Endometrium (tissue), 2 donors: ENCODE results near the gene ATOH8.
"Not testable (repeated sequence)": the region's sequence is repeated elsewhere in the genome, so short reads cannot be mapped to it uniquely, and the experiment has no call there.

Source experiments
- FAIRE-seq: peaks from 2 replicates; lab custom pipeline; 2012; peaks lifted over from hg19 to GRCh38; lab: Jason Lieb, UNC
- donor health status: control.
- donor health status: control.

The ATOH8 gene, protein sequence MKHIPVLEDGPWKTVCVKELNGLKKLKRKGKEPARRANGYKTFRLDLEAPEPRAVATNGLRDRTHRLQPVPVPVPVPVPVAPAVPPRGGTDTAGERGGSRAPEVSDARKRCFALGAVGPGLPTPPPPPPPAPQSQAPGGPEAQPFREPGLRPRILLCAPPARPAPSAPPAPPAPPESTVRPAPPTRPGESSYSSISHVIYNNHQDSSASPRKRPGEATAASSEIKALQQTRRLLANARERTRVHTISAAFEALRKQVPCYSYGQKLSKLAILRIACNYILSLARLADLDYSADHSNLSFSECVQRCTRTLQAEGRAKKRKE

DNA sequence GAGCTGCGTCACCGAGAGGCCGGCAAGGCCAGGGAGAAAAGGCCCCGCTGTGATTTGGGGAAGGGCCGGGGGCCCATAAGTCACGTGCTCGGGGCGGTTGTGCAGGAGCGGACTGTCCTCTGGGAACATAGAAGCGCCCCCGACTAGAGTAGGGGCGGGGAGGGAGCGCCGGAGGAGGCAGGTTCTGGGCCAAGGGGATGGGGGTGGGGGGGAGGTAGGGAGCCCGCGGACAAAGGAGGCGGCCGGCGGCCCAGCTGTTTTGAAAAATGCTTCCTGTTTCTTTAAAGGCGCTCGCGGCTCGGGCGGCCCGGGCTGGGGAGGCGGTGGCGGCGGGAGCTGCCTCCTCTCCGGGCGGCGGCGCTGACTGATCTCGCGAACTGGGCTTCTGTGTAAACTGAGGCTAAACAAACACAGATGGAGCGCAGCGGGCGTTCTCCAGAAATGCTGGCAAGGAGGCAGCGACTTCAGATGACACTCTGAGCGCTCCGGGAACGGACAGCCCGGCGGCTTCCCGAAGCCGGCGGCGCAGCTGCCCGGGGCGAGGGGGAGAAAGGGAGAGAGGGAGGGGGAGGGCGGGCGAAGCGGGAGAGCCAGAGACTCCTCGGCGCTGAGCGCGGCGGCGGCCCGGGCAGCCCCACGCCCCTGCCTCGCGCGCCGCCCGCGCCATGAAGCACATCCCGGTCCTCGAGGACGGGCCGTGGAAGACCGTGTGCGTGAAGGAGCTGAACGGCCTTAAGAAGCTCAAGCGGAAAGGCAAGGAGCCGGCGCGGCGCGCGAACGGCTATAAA, at the start of gene ATOH8:
Gene ATOH8 (plus strand): TSS at position 467 of the 788 bp plus-strand sequence. CDS start 199 bp downstream, at position 666.
- FAIRE-seq: no peak

DNA sequence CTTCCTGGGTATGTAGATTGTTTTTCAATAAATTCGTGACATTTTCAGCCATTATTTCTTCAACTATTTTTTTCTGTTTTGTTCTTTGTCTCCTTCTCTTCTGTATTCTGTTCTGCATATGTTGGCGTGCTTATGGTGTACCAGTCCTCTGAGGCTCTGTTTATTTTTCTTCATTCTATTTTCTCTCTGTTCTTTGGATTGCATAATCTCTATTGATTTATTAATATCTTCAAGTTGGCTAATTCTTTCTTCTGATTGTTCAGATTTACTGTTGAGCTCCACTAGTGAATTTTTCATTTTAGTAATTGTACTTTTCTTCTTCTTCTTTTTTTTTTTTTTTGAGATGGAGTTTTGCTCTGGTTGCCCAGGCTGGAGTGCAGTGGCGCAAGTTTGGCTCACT, 49.8 kb upstream of the ATOH8 start:
- FAIRE-seq: no peak

DNA sequence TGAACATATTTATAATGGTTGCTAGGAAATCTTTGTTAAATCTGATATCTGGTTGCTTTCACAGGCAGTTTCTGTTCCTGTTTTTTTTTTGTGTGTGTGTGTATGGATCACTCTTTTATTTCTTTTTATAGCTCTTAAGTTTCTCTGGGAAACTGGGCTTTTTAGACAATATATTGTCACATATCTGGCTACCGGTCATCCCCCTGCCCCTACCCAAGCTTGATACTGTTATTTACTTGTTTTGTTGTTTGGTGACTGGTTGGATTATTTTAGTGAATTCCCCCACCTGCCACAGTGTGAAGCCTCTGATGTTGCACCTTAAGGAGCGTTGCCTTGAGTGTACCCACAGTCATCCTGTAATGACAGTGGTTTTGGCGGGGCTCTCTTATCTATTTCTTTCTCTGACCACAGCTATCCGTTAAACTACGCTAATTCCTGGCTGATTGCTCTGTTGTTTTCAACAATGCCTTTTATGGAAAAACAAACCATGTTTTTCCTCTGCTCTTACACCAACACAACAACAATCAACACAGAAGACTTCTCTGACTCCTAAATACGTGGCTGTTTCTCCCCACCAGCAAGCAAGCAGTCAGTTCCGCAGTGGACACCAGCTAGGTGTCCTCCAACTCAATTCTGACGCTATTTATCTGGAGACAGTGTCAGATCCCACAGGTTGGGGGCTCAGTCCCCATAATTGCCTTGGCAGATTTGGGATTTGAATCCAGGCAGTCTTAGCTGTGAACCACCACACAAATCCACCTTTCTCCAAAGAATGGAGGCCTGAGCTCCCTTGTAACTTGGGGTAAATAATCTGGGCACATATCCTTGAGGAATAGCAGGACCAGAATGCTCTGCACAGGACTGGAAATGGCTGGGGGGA, 48.8 kb upstream of the ATOH8 start:
- FAIRE-seq: no peak

DNA sequence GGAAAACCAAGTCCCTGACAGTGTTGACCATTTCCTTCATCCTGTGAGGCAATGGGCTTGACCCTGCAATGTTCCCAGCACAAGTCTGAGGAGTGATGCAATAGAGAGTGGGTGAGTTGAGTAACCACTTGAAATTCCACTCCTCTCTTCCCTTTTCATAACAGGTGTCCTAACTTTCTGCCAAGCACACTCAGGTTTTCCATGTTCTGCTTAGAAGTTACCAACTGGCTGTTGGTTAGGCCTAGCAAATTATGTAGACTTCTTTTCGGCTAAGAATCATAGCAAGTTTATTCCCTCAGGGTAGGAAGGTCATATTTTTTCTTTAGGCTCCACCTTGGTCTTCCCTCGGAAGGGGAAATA, 48.1 kb upstream of the ATOH8 start:
- FAIRE-seq: no peak

DNA sequence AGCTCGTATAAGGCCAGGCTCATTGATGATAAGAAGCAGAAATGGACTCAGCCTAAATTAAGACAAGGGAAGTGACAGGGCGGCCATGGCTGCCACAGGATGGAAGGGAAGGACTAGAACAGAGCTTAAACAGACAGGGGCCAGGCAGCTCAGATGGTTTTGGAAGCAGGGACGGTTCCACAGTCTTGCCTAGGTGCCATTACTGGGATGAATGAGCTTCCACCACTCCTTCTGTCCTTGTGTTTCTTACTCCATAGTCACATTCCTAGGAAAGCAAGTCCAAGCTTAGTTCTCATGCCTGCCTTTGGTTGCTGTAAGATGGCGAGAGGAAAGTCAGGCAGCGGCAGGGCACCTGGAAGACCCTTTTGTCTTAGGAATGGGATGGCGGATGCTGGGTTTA, 47.7 kb upstream of the ATOH8 start:
- FAIRE-seq: no peak

DNA sequence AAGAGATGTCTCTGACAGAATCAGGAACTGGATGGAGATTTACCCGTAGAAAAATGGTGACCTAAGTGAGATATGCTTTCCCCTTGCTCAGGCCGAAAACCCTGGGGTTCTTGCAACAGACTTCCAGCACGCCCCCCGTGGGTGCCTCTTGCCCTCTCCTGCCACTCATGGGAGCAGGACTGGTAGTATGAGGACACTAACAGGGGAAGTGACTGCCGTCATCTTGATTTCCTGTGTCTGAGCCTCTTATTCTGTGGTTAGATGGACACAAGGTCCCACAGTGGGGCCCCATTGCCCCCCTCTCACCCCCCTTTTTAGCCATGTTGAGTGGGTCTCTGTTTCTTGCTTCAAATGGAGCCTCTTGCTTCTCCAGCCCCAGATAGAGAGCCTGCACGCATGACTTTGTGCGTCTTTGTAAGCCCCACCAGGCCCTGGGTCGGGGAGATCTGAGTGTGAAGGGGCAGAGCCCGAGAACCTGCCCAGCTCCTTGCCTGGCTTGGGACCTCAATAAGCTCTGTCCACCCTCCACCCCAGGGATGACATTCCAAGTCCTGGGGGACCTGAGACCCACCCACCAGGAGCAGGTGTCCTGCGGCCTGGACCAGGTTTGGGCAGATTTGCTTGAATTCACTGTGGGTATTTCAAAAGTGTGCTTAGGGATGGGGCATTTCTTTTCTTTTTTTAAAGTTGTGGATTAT, 47.0 kb upstream of the ATOH8 start:
- no peak for FAIRE-seq

DNA sequence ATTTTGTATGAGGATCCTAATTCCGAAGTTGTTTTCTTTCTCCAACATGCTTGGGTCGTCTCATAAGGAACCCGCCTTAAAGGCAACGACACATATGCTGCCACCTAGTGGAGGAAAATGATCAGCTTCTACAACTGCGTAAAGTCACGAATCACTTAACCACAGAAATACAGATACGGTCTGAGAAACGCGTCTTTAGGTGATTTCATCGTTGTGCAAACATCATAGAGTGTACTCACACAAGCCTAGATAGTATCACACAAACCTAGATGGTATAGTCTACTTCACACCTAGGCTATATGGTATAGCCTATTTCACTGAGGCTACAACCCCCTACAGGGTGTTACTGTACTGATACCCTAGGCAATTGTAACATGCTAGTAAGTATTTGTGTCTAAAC, 46.5 kb upstream of the ATOH8 start:
- FAIRE-seq: peak; percentile 72

DNA sequence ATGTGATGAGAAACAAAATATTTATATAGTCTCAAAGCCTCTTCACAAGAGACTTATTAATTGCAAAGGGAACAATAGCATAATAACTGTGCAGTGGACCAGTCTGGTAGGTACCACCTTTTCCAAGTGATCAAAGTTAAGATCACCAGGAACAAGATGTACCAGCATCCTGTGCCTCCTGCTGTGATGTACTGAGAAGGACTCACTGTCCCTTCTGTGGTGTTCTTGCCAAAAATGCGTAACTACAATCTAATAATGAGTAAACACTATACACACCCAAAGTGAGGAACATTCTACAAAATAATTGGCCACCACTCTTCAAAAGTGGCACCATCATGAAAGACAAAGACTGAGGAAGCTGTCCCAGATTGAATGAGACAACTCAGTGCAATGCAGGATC, 45.1 kb upstream of the ATOH8 start:
- no peak for FAIRE-seq

DNA sequence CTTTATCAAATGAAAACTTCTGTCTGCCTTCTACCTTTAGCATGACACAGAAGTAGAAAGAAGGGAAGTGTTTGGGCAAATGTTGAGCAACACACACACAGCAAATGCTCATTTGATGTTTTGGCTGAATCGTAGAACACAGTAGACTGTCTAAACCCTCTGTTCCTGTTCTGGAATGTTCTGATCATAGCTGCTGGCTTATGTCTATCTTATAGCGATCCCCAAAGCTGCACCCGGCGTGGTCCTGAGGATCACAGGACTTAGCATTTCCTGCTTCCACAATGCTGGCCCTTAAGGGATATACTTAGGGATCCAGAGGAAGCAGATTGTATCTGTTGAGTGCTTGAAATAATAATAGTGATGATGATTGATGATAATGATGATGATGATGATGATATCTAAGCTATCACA, 44.4 kb upstream of the ATOH8 start:
- no peak for FAIRE-seq

DNA sequence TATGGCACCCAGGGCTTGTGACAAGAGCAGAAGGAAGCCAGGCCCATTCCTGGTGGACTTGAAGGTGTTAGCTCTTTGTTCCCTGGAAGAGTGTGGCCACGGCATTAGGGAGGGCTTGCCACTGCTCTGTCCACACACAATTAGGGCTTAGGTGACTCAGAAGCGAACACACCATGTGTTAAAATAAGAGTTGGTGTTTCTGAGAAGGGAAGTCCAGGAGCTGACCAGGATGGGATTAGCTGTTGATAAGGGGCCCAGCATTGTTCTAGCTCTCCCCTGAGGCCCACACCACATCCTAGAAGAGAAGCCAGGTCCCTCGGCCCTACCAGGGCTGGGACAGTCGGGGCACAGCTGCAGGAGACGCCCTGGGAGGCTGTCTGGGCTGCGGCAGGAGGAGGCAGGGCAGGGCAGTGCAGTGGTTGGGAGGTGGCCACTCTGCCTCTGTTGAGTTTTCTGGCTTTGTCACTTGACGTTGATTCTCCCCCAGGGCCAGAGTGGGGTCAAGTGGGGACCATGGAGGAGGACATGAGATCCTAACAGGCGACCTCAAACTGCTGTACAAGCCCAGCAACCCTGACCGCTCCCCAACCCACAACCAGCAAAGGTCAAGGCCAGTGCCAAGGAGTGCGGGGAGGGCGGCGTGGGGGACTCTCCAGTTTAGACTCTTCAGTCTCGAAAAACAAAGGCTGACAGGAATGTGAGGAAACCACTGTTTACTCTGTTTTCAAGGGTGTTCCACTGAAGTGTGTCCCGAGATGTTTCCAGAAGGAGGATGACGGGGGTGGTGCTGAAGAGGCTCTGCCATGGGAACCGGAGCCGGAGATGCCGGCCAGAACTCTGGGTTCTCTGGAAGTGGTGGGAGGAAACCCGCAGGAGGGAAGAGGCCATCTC, 42.9 kb upstream of the ATOH8 start:
- no peak for FAIRE-seq

DNA sequence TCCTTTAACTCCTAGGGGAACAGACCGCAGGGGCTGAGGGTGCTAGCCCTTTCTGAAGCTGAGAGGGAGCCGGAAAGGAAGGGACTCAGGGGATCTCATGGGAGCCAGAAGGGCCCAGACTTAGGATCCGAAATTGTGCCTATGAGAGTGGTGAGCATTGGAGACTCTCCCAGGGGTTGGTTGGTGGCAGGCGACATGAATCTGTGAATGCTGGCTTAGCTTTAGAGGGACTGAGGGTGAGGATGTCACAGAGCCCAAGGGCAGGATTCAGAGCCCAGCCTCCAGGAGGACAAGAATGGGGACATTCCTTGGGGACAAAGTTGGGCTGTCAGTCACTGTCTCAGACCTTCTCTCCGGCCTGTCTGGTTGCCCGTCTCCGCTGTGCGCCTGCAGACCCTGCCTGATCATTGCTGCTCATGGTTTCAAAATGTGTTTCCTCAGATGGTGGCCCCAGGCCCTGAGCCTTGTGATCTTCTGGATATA, 42.2 kb upstream of the ATOH8 start:
- FAIRE-seq: no peak

DNA sequence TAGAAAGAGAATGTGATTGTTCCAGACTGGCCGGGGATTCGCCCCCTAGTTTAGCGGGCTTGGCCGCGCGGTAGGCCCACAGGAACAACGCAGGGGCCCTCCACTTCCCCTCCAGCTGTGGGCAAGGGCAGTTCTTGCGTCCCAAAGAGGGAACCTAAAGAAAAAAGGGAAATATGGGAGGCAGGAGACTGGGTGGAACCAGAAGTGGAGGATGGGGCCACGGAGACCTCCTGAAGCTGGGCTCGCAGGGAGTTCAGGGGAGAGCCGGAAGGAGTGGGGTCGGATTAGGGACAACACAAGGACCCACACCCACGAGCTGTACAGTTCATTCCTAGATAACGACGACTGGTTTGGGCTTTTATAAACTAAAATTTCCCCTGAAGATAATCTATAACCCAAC, 41.5 kb upstream of the ATOH8 start:
- no peak for FAIRE-seq

DNA sequence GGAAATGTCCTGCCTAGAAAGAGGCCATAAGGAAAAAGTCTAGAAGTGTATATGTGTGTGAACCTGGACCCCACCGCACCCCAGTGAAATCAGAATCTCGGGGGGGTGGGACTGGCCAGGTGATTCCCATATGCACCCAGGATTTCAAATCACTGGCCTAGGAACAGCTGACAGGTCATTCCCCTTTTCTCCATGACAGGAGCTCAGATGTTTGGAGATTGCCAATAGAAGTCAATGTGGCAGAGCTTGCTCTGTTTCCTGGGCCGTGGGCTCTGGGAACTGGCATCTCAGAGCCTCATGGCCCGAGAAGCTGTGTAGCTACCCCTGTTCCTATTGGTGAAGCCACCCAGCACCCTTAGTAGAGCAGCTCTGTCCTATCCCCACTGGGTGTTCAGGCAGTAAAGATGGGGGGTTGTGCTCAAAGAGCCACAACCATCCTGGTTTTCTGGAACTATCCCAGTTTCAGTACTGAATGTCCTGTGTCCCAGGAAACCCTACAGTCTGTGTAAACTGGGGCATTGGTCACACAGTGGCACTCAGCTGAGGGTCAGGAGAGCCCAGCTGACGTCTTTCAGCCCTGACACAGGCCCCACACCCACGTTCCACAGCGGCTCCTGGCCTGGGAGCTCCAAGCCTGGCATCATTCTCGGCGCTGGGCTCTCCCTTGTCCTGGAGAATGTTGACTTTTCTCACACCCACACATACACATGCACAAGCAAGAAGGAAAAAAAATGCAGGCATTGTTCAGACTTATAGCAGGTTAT, 40.8 kb upstream of the ATOH8 start:
- FAIRE-seq: no peak

DNA sequence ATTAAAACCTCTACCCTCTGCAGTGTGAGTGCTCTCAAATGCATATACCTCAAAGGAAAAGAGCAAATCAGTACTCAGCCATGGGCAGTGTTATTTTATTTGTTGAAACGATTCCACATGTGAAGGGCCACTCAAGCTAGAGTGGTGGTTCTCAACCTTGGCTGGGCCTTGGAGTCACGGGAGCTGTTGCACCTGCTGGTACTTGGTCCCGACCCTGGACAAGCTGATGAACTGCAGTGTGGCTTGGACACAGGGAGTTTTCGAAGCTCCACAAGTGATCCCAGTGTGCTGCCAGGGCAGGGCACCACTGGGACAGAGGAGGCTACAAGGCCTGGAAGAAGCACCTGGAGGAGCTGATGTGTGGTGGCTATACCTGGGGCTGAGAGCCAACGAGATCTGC, 40.0 kb upstream of the ATOH8 start:
- no peak for FAIRE-seq

DNA sequence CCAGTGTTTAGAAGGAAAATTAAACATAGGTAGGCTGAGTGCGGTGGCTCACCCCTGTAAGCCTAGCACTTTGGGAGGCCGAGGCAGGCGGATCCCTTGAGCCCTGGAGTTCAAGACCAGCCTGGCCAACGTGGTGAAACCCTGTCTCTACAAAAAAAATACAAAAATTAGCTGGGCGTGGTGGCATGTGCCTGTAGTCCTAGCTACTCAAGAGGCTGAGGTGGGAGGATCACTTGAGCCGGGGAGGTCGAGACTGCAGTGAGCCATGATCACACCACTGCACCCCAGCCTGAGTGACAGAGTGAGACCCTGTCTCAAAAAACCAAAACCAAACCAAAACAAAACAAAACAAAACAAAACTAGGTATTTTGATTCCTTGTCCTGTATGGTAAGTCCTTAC, 39.4 kb upstream of the ATOH8 start:
- not testable (repeated sequence) for FAIRE-seq

DNA sequence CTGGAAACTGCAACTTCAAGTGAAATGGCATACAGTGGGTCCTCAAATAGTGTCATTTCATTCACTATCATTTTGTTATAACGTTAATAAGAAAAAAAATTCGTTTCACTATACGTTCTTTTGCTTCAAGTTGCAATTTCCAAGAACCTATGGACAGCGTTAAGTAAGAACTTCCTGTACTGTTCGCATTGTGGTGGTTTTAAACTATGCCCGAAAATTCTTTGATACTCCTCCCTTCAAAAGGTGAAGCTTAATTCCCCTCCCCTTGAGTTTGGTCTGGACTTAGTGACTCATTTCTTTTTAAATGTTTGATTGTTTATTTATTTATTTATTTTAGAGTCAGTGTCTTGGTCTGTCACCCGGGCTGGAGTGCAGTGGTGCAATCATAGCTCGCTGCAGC, 39.0 kb upstream of the ATOH8 start:
- FAIRE-seq: no peak

DNA sequence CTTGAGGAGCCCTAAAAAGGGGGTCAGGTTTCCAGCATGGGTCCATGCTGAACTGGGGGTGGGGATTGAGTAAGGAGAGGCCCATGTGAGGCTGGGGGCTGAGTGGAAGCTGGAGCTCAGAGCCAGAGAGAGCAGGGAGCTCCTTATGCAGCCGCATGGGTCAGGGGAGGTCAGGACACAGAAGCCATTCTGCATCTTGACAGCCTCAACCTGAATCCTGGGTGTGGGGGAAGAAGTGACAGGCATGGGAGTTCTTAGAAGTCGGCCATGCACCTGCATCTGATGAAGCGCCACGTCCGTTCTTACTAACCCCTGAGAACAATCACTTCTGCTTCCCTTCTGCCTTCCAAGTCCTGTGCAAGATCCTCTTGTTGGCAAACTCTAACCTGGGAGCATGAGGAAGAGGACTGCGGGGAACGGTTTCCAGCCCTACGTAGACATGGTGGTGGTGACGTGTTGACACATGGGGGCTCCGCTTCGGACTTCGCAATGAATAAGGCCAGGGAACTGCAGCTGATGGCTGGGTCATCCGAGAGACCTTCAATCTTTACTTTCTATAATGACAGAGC, 37.4 kb upstream of the ATOH8 start:
- no peak for FAIRE-seq

DNA sequence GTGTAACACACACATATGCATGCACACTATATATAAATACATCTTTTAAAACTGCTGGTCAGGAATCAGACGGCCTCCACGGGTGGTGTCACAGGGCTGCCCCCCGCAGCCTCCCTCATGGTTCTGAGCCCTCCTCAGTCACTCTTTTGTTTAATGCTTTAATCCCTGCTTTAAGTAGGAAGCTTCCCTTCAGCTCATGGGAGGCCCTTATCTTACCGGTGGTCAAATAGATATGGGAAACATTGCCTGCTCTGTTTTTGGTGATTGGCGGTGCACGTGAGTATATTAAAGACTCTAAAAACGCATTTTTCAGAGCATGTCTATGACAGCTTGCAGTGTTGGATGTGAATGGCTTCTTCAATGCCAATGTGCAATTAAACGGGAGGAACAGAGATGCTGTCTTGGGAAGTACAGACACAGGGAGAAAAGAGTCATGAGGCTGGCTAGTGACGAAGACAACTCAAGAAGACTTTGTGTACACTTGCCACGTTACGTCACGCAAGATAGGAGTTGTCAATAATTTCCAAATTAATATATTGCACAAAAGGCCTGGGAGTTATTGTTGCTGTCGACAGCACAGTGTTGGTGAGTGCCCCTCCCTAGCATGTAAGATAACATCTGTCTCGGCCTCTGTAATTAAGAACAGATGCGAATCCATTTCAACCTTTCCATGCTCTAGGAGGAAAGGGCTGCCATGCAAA, 36.3 kb upstream of the ATOH8 start:
- no peak for FAIRE-seq

DNA sequence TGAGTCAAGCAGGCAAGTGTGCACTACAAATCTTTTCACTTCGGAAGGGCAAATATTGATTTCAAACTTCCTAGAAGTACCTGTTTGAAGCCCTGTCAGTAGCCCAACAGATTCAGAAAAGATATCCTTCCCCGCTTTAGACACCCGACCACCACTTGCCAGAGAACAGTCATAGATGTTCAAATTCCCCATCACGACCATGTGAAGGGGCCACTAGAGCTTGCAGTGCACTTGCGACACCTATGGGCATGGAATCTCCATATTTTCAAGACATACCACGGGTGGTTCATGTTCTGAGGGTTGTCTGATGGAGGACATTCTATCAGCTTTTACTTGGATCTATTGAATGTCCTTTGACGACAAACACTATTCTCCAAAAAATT, 35.8 kb upstream of the ATOH8 start:
- FAIRE-seq: no peak
